ENCODE measurements around the gene TBCK. TPM values are rescaled to one million over a fixed set of nuclear protein-coding genes. Genes with fewer than 3 reads are reported as not detected.

TBCK gene
- total RNA-seq, 2 experiments from 2014 or later, result 23.5 to 29.0 TPM

GRCh38 chr4:106090826-106091225, 225.2 kb downstream of the TBCK start:
- H3K9me3 ChIP-seq (ENCODE audit: control insufficient read depth in 1 of 2, insufficient read depth in 1 of 2, low read length in 2 of 2), result peaks cover 24 to 28% of the 10 kb centered on the region in 2 experiments
- no peaks in the 10 kb centered on the region for H3K4me1 ChIP-seq (ENCODE audit: insufficient read depth, low read length)
- H3K36me3 ChIP-seq (ENCODE audit: insufficient read depth, low read length), result peaks cover 24% of the 10 kb centered on the region
- H3K27ac Mint-ChIP-seq, result no peak overlapping the region
- H3K36me3 Mint-ChIP-seq (ENCODE audit: low read depth), result peaks cover 98% of the 10 kb centered on the region
- POLR2A ChIA-PET, result no interaction called here
- peaks cover 14% of the 10 kb centered on the region for H3K9me3 Mint-ChIP-seq
- TF ChIP-seq, protein P1, sequence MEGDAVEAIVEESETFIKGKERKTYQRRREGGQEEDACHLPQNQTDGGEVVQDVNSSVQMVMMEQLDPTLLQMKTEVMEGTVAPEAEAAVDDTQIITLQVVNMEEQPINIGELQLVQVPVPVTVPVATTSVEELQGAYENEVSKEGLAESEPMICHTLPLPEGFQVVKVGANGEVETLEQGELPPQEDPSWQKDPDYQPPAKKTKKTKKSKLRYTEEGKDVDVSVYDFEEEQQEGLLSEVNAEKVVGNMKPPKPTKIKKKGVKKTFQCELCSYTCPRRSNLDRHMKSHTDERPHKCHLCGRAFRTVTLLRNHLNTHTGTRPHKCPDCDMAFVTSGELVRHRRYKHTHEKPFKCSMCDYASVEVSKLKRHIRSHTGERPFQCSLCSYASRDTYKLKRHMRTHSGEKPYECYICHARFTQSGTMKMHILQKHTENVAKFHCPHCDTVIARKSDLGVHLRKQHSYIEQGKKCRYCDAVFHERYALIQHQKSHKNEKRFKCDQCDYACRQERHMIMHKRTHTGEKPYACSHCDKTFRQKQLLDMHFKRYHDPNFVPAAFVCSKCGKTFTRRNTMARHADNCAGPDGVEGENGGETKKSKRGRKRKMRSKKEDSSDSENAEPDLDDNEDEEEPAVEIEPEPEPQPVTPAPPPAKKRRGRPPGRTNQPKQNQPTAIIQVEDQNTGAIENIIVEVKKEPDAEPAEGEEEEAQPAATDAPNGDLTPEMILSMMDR (IDR thresholded peaks at IDR 0.05), result no peak
- no peak overlapping the region for H3K4me3 Mint-ChIP-seq
- CTCF ChIA-PET, result no interaction called here
- H3K27ac ChIP-seq (ENCODE audit: low read depth in 1 of 2, low read length in 2 of 2), result no peak overlapping the region
- no peaks in the 10 kb centered on the region for H3K27me3 Mint-ChIP-seq
- intact Hi-C loops (cut with DNase I, micrococcal nuclease), result no loop called here
- no peaks in the 10 kb centered on the region for H3K27me3 ChIP-seq (ENCODE audit: control insufficient read depth in 1 of 2, insufficient read depth in 2 of 2, low read length in 2 of 2)
- ATAC-seq (ENCODE audit: poor library complexity) (no peak), DNase-seq (no peak)
- no peak overlapping the region for H3K4me3 ChIP-seq (ENCODE audit: low read length)
- no peaks in the 10 kb centered on the region for H3K4me1 Mint-ChIP-seq (ENCODE audit: low read depth)

DNA sequence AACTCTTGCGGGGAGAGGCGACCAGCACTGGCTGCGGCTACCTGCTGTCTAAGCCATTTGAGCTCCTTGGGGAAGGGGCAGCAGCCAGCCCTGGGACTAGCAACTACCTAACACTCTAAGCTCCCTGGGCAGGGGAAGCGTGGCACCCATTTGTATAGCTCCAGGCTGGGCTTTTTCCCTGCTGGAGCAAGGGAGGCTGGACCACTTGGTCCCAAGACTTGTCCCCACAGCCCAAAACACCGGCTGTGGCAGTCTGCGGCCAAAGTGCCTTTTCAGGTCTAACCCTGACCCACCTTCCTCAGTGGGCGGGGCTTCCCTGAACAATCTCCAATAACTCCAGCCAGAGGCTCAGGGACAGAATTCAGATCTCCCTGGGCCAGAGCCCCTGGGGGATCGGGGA, 232.9 kb downstream of the TBCK start:
- H3K9me3 Mint-ChIP-seq, result peaks cover 22% of the 10 kb centered on the region

DNA sequence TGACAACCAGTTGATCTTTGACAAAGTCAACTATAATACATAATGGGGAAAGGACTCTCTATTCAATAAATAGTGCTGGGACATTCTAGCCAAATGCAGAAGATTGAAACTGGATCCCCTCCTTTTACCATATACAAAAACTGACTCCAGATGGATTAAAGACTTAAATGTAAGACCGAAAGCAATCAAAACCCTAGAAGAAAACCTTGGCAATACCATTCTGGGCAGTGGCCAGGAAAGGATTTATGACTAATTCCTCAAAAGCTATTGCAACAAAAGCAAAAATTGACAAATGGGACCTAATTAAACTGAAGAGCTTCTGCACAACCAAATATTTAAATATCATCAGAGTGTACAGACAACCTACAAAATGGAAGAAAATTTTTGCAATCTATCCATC, 235.6 kb downstream of the TBCK start:
- Histone ChIP-seq H3K27ac (ENCODE audit: low read depth in 1 of 2, low read length in 2 of 2) (no peak overlapping the region), H3K4me1 (ENCODE audit: insufficient read depth, low read length) (no peaks in the 10 kb centered on the region), H3K36me3 (ENCODE audit: insufficient read depth, low read length) (peaks cover 17% of the 10 kb centered on the region), H3K27me3 (ENCODE audit: control insufficient read depth in 1 of 2, insufficient read depth in 2 of 2, low read length in 2 of 2) (no peaks in the 10 kb centered on the region), H3K4me3 (ENCODE audit: low read length) (no peak overlapping the region), H3K9me3 (ENCODE audit: control insufficient read depth in 1 of 2, insufficient read depth in 1 of 2, low read length in 2 of 2) (peaks cover 19 to 34% of the 10 kb centered on the region in 2 experiments)
- intact Hi-C loops (cut with DNase I, micrococcal nuclease), result no loop called here
- Mint-ChIP-seq H3K4me1 (ENCODE audit: low read depth) (no peaks in the 10 kb centered on the region), H3K36me3 (ENCODE audit: low read depth) (peaks cover 97% of the 10 kb centered on the region), H3K4me3 (no peak overlapping the region), H3K27ac (no peak overlapping the region), H3K27me3 (no peaks in the 10 kb centered on the region), H3K9me3 (peaks cover 23% of the 10 kb centered on the region)
- TF ChIP-seq, protein P1 (IDR thresholded peaks at IDR 0.05), result no peak
- no peak for DNase-seq
- CTCF ChIA-PET, result no interaction called here
- POLR2A ChIA-PET, result no interaction called here
- no peak for ATAC-seq (ENCODE audit: poor library complexity)

More for the DNA sequence above, 232.9 kb downstream of the TBCK start:
- Histone ChIP-seq H3K4me1 (ENCODE audit: insufficient read depth, low read length) (no peaks in the 10 kb centered on the region), H3K36me3 (ENCODE audit: insufficient read depth, low read length) (peaks cover 13% of the 10 kb centered on the region), H3K9me3 (ENCODE audit: control insufficient read depth in 1 of 2, insufficient read depth in 1 of 2, low read length in 2 of 2) (peaks cover 15 to 19% of the 10 kb centered on the region in 2 experiments), H3K4me3 (ENCODE audit: low read length) (no peak overlapping the region), H3K27ac (ENCODE audit: low read depth in 1 of 2, low read length in 2 of 2) (no peak overlapping the region), H3K27me3 (ENCODE audit: control insufficient read depth in 1 of 2, insufficient read depth in 2 of 2, low read length in 2 of 2) (no peaks in the 10 kb centered on the region)
- Mint-ChIP-seq H3K36me3 (ENCODE audit: low read depth) (peaks cover 100% of the 10 kb centered on the region), H3K27ac (no peak overlapping the region), H3K27me3 (no peaks in the 10 kb centered on the region), H3K4me3 (no peak overlapping the region), H3K4me1 (ENCODE audit: low read depth) (no peaks in the 10 kb centered on the region)
- ATAC-seq (ENCODE audit: poor library complexity) (no peak), DNase-seq (no peak)
- ChIA-PET CTCF (no interaction called here), POLR2A (no interaction called here)
- TF ChIP-seq, protein P1 (IDR thresholded peaks at IDR 0.05), result no peak
- intact Hi-C loops (cut with DNase I, micrococcal nuclease), result no loop called here

All from CD4-positive, alpha-beta T cell (primary cell).